ENCODE measurements around the gene PRR14L. TPM values are rescaled to one million over a fixed set of nuclear protein-coding genes. Genes with fewer than 3 reads are reported as not detected.

The PRR14L gene
- total and polyA plus RNA-seq, 2 of the 13 experiments (the other 11 are each of a cell fraction or from before 2014, with no cell fraction given): 6.6 to 16.5 TPM

GRCh38 chr22:31646186-31647019 is 103.5 kb downstream of the PRR14L start (continued):
- TF ChIP-seq, protein P1, sequence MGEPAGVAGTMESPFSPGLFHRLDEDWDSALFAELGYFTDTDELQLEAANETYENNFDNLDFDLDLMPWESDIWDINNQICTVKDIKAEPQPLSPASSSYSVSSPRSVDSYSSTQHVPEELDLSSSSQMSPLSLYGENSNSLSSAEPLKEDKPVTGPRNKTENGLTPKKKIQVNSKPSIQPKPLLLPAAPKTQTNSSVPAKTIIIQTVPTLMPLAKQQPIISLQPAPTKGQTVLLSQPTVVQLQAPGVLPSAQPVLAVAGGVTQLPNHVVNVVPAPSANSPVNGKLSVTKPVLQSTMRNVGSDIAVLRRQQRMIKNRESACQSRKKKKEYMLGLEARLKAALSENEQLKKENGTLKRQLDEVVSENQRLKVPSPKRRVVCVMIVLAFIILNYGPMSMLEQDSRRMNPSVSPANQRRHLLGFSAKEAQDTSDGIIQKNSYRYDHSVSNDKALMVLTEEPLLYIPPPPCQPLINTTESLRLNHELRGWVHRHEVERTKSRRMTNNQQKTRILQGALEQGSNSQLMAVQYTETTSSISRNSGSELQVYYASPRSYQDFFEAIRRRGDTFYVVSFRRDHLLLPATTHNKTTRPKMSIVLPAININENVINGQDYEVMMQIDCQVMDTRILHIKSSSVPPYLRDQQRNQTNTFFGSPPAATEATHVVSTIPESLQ (CRISPR knock-in tag; conservative IDR thresholded peaks at IDR 0.05): no peak
- TF ChIP-seq TCF7 (IDR thresholded peaks at IDR 0.05; ENCODE audit: low read depth) (peak; percentile 48), NR2F1 (CRISPR knock-in tag; IDR thresholded peaks at IDR 0.05) (peak in 1 of 2 experiments; percentile 50; a peak in 2 of 4 replicates), NFE2L1 (CRISPR knock-in tag; IDR thresholded peaks at IDR 0.05; ENCODE audit: borderline replicate concordance) (no peak), ZSCAN21 (CRISPR knock-in tag; IDR thresholded peaks at IDR 0.05; ENCODE audit: borderline replicate concordance) (no peak), GFI1 (CRISPR knock-in tag; IDR thresholded peaks at IDR 0.05; ENCODE audit: borderline replicate concordance) (no peak), NCOA2 (CRISPR knock-in tag; IDR thresholded peaks at IDR 0.05) (peak; percentile 36; the same call in 1 of the 2 replicates), ZNF180 (CRISPR knock-in tag; IDR thresholded peaks at IDR 0.05; ENCODE audit: borderline replicate concordance, low read depth) (no peak), TFDP2 (CRISPR knock-in tag; IDR thresholded peaks at IDR 0.05) (no peak), SMC3 (IDR thresholded peaks at IDR 0.05; ENCODE audit: low read length) (no peak), FOXA1 (IDR thresholded peaks at IDR 0.05) (no peak), FOXA1 (CRISPR knock-in tag; IDR thresholded peaks at IDR 0.05) (peak; percentile 28)
- TF ChIP-seq, protein P2, sequence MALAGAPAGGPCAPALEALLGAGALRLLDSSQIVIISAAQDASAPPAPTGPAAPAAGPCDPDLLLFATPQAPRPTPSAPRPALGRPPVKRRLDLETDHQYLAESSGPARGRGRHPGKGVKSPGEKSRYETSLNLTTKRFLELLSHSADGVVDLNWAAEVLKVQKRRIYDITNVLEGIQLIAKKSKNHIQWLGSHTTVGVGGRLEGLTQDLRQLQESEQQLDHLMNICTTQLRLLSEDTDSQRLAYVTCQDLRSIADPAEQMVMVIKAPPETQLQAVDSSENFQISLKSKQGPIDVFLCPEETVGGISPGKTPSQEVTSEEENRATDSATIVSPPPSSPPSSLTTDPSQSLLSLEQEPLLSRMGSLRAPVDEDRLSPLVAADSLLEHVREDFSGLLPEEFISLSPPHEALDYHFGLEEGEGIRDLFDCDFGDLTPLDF (CRISPR knock-in tag; IDR thresholded peaks at IDR 0.05): no peak
- TF ChIP-seq, protein P3, sequence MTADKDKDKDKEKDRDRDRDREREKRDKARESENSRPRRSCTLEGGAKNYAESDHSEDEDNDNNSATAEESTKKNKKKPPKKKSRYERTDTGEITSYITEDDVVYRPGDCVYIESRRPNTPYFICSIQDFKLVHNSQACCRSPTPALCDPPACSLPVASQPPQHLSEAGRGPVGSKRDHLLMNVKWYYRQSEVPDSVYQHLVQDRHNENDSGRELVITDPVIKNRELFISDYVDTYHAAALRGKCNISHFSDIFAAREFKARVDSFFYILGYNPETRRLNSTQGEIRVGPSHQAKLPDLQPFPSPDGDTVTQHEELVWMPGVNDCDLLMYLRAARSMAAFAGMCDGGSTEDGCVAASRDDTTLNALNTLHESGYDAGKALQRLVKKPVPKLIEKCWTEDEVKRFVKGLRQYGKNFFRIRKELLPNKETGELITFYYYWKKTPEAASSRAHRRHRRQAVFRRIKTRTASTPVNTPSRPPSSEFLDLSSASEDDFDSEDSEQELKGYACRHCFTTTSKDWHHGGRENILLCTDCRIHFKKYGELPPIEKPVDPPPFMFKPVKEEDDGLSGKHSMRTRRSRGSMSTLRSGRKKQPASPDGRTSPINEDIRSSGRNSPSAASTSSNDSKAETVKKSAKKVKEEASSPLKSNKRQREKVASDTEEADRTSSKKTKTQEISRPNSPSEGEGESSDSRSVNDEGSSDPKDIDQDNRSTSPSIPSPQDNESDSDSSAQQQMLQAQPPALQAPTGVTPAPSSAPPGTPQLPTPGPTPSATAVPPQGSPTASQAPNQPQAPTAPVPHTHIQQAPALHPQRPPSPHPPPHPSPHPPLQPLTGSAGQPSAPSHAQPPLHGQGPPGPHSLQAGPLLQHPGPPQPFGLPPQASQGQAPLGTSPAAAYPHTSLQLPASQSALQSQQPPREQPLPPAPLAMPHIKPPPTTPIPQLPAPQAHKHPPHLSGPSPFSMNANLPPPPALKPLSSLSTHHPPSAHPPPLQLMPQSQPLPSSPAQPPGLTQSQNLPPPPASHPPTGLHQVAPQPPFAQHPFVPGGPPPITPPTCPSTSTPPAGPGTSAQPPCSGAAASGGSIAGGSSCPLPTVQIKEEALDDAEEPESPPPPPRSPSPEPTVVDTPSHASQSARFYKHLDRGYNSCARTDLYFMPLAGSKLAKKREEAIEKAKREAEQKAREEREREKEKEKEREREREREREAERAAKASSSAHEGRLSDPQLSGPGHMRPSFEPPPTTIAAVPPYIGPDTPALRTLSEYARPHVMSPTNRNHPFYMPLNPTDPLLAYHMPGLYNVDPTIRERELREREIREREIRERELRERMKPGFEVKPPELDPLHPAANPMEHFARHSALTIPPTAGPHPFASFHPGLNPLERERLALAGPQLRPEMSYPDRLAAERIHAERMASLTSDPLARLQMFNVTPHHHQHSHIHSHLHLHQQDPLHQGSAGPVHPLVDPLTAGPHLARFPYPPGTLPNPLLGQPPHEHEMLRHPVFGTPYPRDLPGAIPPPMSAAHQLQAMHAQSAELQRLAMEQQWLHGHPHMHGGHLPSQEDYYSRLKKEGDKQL (CRISPR knock-in tag; IDR thresholded peaks at IDR 0.05; ENCODE audit: low read depth): no peak
- TF ChIP-seq, protein P4, sequence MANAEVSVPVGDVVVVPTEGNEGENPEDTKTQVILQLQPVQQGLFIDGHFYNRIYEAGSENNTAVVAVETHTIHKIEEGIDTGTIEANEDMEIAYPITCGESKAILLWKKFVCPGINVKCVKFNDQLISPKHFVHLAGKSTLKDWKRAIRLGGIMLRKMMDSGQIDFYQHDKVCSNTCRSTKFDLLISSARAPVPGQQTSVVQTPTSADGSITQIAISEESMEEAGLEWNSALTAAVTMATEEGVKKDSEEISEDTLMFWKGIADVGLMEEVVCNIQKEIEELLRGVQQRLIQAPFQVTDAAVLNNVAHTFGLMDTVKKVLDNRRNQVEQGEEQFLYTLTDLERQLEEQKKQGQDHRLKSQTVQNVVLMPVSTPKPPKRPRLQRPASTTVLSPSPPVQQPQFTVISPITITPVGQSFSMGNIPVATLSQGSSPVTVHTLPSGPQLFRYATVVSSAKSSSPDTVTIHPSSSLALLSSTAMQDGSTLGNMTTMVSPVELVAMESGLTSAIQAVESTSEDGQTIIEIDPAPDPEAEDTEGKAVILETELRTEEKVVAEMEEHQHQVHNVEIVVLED (CRISPR knock-in tag; IDR thresholded peaks at IDR 0.05; ENCODE audit: borderline replicate concordance): no peak
- TF ChIP-seq, protein P5, sequence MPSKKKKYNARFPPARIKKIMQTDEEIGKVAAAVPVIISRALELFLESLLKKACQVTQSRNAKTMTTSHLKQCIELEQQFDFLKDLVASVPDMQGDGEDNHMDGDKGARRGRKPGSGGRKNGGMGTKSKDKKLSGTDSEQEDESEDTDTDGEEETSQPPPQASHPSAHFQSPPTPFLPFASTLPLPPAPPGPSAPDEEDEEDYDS (CRISPR knock-in tag; IDR thresholded peaks at IDR 0.05): 0 out of 2 replicates have a peak, but pooled peaks have one; percentile 17

All from HepG2 (cell line).